GM04503 (cell line): ENCODE data around the gene NCR1.
"Not testable (repeated sequence)": the region's sequence is repeated elsewhere in the genome, so short reads cannot be mapped to it uniquely, and the experiment has no call there.

Experiments used
- DNase-seq: peaks from one replicate; pipeline ENCODE4 v3.0.0-alpha.2; 2012; ENCODE audit warnings: low read depth

Gene NCR1

GRCh38 chr19:54907899-54908298, 2.0 kb downstream of the NCR1 start:
- not testable (repeated sequence) for DNase-seq

GRCh38 chr19:54916822-54917221, 10.9 kb downstream of the NCR1 start:
- DNase-seq = no peak

DNA sequence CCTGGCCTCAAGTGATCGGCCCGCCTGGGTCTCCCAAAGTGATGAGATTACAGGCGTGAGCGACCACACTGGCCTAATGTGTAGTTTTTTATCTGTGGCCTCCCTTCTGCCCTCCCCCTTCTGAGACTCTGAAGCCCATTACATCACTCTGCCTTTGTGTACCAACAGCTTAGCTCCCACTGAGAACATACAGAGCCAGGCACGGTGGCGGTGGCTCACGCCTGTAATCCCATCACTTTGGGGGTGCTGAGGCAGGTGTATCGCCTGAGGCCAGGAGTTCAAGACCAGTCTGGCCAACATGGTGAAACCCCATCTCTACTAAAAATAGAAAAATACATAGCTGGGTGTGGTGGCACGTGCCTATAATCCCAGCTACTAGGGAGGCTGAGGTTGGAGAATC, 12.6 kb downstream of the NCR1 start:
- DNase-seq = no peak

DNA sequence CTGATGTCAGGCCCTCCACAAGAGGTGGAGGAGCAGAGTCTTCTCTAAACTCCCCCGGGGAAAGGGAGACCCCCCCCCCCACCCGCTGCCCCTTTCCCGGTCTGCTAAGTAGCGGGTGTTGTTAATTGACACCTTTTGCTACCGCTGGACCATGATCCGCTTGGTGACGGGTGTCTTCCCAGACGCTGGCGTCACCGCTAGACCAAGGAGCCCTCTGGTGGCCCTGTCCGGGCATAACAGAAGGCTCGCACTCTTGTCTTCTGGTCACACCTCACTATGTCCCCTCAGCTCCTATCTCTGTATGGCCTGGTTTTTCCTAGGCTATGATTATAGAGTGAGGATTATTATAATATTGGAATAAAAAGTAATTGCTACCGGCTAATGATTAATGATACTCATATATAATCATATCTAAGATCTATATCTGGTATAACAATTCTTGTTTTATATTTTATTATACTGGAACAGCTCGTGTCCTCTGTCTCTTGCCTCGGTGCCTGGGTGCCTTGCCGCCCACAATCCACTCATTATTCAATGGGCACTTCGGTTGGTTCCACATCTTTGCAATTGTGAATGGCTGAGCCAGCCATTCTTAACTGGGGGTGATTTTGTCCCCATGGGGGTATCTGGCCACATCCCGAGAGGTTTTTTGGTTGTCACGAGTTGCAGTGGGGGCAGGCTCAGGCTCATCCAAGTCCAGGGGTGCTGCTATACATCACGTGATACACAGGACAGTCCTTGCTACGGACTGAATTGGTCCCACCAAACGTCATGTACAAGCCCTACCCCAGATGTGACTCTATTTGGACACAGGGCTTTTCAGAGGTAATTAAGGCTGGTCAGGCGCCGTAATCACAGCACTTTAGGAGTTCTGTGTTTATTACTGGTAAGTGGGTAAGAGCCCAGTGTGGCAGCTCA, 14.0 kb downstream of the NCR1 start:
- DNase-seq = not testable (repeated sequence)

- no peak for DNase-seq
Measured at GRCh38 chr19:54921082-54921481, 15.1 kb downstream of the NCR1 start.

GRCh38 chr19:54923276-54923675, 17.3 kb downstream of the NCR1 start:
- DNase-seq = no peak

GRCh38 chr19:54928299-54928698, 22.4 kb downstream of the NCR1 start:
- DNase-seq = no peak

DNA sequence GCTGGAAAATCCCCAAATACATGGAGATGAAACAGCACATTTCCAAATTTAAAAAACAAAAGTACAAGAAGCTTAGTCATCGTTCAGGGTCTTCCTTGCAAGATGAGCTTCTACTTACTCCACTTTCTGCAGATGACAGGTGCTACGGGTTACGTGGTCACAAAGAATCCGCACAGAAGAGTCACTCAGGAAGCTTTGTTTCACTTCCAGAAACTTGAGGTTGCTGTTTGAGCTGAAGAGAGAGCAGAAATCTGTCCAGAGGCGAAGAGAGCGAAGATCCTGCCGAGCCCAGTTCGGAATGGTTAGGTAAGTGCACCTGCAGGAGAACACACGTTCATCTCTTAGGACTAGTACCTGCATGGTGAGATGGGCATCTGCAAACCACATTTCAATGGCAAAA, 32.0 kb downstream of the NCR1 start:
- no peak for DNase-seq

- DNase-seq = no peak
Measured at GRCh38 chr19:54938906-54939305, 33.0 kb downstream of the NCR1 start.

GRCh38 chr19:54939538-54939937, 33.6 kb downstream of the NCR1 start:
- DNase-seq = not testable (repeated sequence)

DNA sequence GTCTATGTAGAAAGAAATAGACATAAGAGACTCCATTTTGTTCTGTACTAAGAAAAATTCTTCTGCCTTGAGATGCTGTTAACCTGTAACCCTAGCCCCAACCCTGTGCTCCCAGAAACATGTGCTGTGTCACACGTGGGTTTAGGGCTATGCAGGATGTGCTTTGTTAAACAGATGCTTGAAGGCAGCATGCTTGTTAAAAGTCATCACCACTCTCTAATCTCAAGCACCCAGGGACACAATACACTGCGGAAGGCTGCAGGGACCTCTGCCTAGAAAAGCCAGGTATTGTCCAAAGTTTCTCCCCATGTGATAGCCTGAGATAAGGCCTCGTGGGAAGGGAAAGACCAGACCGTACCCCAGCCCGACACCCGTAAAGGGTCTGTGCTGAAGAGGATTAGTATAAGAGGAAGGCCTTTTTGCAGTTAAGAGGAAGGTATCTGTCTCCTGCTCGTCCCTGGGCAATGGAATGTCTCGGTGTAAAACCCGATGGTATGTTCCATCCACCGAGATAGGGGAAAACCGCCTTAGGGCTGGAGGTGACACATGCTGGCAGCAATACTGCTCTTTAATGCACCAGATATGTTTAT, 37.9 kb downstream of the NCR1 start:
- not testable (repeated sequence) for DNase-seq

DNA sequence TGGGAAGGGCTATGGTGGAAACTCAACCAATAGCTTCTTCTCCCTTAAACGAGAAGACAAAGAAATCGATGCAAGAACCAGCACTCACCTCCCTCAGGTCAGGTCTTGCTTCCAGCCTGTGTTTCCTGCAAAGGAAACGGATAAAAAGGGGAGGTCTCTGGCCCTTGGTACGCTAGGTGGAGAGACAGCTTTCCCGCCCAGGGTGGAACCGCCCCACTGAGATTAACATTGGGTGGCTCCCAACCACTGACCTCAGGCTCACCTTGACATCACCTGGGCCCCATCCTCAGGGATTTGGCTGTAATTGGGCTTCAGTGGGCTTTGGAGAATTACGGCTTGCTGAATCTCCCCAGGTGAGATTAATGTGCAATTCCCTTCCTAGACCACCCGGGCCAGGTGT, 41.4 kb downstream of the NCR1 start, which contains the start of gene NLRP7:
Gene NLRP7, minus strand, starts transcription at position 150 of the 400 bp plus-strand sequence.
- no peak for DNase-seq

DNA sequence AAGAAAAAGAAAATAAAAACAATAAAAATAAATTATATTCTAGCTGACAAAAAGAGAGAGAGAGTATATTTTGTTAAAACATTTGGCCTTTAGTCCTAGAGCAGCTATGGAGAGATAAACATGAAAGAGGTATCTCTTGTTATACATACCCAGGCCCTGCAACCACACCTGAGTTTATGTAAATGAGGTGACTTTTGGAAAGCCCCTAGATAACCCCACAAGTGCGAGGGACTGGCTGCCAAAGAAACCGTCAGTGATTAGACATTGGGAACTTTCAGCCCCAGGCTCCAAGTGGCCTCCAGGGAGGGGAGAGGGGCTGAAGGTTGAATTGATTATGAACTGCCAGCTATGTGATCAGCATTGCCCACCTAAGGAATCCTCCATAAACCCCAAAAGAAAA, 43.5 kb downstream of the NCR1 start:
- DNase-seq = no peak

GRCh38 chr19:54950580-54950979, 44.6 kb downstream of the NCR1 start:
- DNase-seq = not testable (repeated sequence)

GRCh38 chr19:54952591-54953344, 46.8 kb downstream of the NCR1 start:
- DNase-seq = no peak

DNA sequence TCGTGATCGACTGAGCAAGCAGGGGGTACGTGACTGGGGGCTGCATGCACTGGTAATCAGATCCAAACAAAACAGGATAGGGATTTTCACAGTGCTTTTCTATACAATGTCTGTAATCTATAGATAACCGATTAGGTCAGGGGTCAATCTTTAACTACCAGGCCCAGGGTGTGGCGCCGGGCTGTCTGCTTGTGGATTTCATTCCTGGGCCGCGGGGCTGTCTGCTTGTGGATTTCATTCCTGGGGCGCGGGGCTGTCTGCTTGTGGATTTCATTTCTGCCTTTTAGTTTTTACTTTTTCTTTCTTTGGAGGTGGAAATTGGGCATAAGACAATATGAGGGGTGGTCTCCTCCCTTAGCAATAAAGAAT, 47.4 kb downstream of the NCR1 start:
- DNase-seq = not testable (repeated sequence)

GRCh38 chr19:54955376-54955775, 49.4 kb downstream of the NCR1 start:
- DNase-seq = no peak

- no peak for DNase-seq
Measured at GRCh38 chr19:54959840-54960239, 53.9 kb downstream of the NCR1 start.
